ENCODE results near the gene SEC23B.

DNA sequence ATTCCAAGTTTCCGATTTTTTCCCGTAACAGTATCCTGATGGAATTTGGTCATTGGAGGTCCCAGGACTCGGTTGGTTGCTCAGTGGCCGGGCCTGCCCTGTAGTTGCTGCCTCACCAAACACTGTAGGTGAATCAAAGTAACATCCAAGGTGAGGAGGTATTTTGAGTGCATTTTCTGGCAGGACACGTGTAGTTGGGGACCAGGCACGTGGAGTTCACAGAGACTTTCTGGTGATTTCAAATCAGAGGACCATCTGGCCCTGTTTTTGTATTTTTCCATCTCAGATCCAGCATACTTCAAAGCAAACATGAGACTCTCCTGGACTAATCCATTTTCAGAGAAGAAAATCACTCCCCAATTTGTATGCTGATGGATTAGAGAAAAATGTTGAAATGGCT is 70.2 kb downstream of the SEC23B start:
- TF ChIP-seq, protein P1, sequence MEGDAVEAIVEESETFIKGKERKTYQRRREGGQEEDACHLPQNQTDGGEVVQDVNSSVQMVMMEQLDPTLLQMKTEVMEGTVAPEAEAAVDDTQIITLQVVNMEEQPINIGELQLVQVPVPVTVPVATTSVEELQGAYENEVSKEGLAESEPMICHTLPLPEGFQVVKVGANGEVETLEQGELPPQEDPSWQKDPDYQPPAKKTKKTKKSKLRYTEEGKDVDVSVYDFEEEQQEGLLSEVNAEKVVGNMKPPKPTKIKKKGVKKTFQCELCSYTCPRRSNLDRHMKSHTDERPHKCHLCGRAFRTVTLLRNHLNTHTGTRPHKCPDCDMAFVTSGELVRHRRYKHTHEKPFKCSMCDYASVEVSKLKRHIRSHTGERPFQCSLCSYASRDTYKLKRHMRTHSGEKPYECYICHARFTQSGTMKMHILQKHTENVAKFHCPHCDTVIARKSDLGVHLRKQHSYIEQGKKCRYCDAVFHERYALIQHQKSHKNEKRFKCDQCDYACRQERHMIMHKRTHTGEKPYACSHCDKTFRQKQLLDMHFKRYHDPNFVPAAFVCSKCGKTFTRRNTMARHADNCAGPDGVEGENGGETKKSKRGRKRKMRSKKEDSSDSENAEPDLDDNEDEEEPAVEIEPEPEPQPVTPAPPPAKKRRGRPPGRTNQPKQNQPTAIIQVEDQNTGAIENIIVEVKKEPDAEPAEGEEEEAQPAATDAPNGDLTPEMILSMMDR (optimal IDR thresholded peaks at IDR 0.05 in 1 of 3, IDR thresholded peaks at IDR 0.05 in 1 of 3, conservative IDR thresholded peaks at IDR 0.05 in 1 of 3; ENCODE audit: extremely low read depth in 1 of 3, insufficient read depth in 2 of 3, low read length in 3 of 3) = no peak
- TF ChIP-seq EZH2 (IDR thresholded peaks at IDR 0.05; ENCODE audit: low read length) = no peak

All from keratinocyte (primary cell).